A549 (cell line): ENCODE results near the gene INSM1.

Experiments used
- CTCF ChIP-seq: fragments of >200 bp; sonication (Bioruptor Twin); formaldehyde crosslinking; IDR thresholded peaks from 3 replicates; pipeline ENCODE4 v1.5.1; 2016
- SMC3 ChIP-seq: fragments of >200 bp; sonication (Bioruptor Twin); formaldehyde crosslinking; IDR thresholded peaks from 3 replicates; pipeline ENCODE4 v1.6.1; 2018; ENCODE audit warnings: inconsistent platforms

DNA sequence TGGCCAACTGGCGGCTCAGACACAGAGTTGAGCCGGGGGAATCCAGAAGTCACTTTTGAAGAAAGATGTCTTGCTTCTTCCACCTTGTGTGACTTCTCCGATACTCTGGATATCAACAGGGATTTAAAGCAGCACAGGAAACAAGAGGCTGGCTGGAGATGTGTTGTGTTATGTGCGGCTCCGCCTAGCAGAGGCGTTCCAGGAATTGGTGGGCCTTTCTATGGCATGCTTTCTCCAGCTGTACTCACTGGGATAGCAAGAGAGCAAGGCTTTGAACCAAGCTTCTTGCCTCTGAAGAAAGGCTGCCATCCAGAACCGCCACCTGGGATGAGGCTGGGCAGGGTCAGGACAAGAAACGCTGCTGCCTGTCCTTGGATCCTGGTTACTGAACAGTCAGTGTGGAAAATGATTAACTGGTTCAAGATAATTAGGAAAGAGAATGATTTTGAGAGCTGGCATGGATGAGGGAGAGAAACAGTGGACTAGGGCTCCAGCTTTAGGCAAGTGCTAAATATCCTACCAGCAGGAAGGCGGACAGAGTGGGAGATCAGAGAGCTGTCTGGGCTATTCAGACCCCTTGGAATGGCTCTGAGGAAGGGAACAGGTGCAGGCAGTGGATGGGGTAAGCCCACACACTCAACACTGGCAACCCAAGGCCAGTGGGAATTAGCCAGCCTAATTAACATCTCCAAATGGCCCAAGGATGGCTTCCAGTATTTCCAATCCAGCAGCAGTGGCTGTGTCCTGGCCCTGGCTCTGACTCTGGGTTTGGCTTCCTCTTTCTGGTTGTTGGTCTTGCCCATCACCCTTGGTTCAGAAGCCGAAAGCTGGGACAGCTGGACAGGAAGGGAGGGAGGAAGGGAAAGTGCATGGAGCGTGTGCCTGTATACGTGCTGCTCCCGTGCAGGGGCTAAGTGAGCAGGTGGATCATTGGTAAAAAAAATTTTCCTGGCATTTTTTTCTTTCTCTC, 31.9 kb downstream of the INSM1 start:
- TF ChIP-seq CTCF (no peak), SMC3 (no peak)
